ENCODE results near the gene PDE6B.
"Not testable (repeated sequence)": the region's sequence is repeated elsewhere in the genome, so short reads cannot be mapped to it uniquely, and the experiment has no call there.

The PDE6B gene
- 5.7 to 7.6 reads per million in 2 experiments for total RNA-seq

GRCh38 chr4:624705-625590, at the start of gene PDE6B:
Gene PDE6B, plus strand, starts transcription at chr4:625573. Its CDS starts 54 bp downstream, at chr4:625627.
- DNase-seq (ENCODE audit: low read depth) = no peak

- no peak for DNase-seq (ENCODE audit: low read depth)
These were observed 49.0 kb upstream of the PDE6B start, which contains the start of gene TMEM271 for GRCh38 chr4:576245-576821. Gene TMEM271, minus strand, starts transcription at chr4:576295. Its CDS starts 233 bp downstream, at chr4:576062.

GRCh38 chr4:576991-577498, 48.3 kb upstream of the PDE6B start:
- DNase-seq (ENCODE audit: low read depth) = no peak

GRCh38 chr4:577499-578450, 47.6 kb upstream of the PDE6B start:
- no peak for DNase-seq (ENCODE audit: low read depth)

GRCh38 chr4:578451-579443, 46.6 kb upstream of the PDE6B start:
- no peak for DNase-seq (ENCODE audit: low read depth)

GRCh38 chr4:579543-580175, 45.7 kb upstream of the PDE6B start:
- DNase-seq (ENCODE audit: low read depth) = no peak

- no peak for DNase-seq (ENCODE audit: low read depth)
These were observed 44.2 kb upstream of the PDE6B start for GRCh38 chr4:581181-581580.

GRCh38 chr4:581753-582361, 43.5 kb upstream of the PDE6B start:
- no peak for DNase-seq (ENCODE audit: low read depth)

- DNase-seq (ENCODE audit: low read depth) = no peak
These were observed 41.6 kb upstream of the PDE6B start for GRCh38 chr4:583820-584219.

GRCh38 chr4:587671-588350, 37.6 kb upstream of the PDE6B start:
- no peak for DNase-seq (ENCODE audit: low read depth)

- no peak for DNase-seq (ENCODE audit: low read depth)
These were observed 37.0 kb upstream of the PDE6B start for GRCh38 chr4:588351-588849.

GRCh38 chr4:589219-589963, 36.0 kb upstream of the PDE6B start:
- no peak for DNase-seq (ENCODE audit: low read depth)

GRCh38 chr4:590313-590841, 35.0 kb upstream of the PDE6B start:
- DNase-seq (ENCODE audit: low read depth) = no peak

- not testable (repeated sequence) for DNase-seq (ENCODE audit: low read depth)
These were observed 33.2 kb upstream of the PDE6B start for GRCh38 chr4:592178-592577.

- DNase-seq (ENCODE audit: low read depth) = no peak
These were observed 32.4 kb upstream of the PDE6B start for GRCh38 chr4:592825-593520.

- DNase-seq (ENCODE audit: low read depth) = no peak
These were observed 26.4 kb upstream of the PDE6B start for GRCh38 chr4:598925-599324.

- DNase-seq (ENCODE audit: low read depth) = no peak
These were observed 25.2 kb upstream of the PDE6B start for GRCh38 chr4:600166-600565.
